Panc1 (cell line): ENCODE measurements around the gene ZFAND2B. TPM values are rescaled to one million over a fixed set of nuclear protein-coding genes. Genes with fewer than 3 reads are reported as not detected.

Experiments
- ATAC-seq: fragments of 200-7000 bp; cut with Tn5 transposase; 2 replicates; pipeline ENCODE4 v1.9.1; 2020; ENCODE audit warnings: mild to moderate bottlenecking, moderate library complexity
- BruUV-seq: library from RNA; stranded (reverse); fragments of 400-500 nt; replicated peaks from 2 replicates; lab custom pipeline; 2021; lab: Mats Ljungman, UMichigan
- CTCF ChIA-PET: fragments of 300-600 bp; sonication (Branson Sonifier 250); formaldehyde crosslinking; loops from one replicate; lab custom pipeline; 2022; ENCODE audit warnings: antibody characterized with exemption; lab: Charles Lee
- POLR2A ChIA-PET: fragments of 300-600 bp; sonication (Branson Sonifier 250); formaldehyde crosslinking; loops from one replicate; lab custom pipeline; 2022; ENCODE audit warnings: antibody characterized with exemption; lab: Charles Lee
- DNase-seq: peaks from one replicate; pipeline ENCODE4 v3.0.0-alpha.2; 2010; ENCODE audit warnings: low read depth, low spot score
- H3K27ac ChIP-seq: 2 replicates; pipeline ENCODE4 v1.5.1; 2011; ENCODE audit warnings: mild to moderate bottlenecking, low read length, inconsistent platforms
- H3K27me3 ChIP-seq: fragments of 200-500 bp; sonication (Bioruptor generic); 2 replicates; pipeline ENCODE4 v1.6.0; 2014; ENCODE audit warnings: low read length, inconsistent platforms; ENCODE audit not compliant: control insufficient read depth, insufficient read depth
- H3K36me3 ChIP-seq: fragments of 200-500 bp; sonication (Bioruptor generic); 2 replicates; pipeline ENCODE4 v1.5.1; 2014; ENCODE audit warnings: inconsistent platforms, mild to moderate bottlenecking, low read length, moderate library complexity; ENCODE audit not compliant: control insufficient read depth, insufficient read depth
- H3K4me1 ChIP-seq: 2 replicates; pipeline ENCODE4 v1.5.1; 2011; ENCODE audit warnings: inconsistent platforms, mild to moderate bottlenecking, low read length, moderate library complexity; ENCODE audit not compliant: control insufficient read depth, insufficient read depth
- H3K4me3 ChIP-seq, 2 experiments: 2 replicates each; pipeline ENCODE4 v1.5.1; 2011 to 2012; ENCODE audit warnings: low read depth in 2 of 2, low read length in 2 of 2, mild to moderate bottlenecking in 2 of 2, inconsistent platforms in 1 of 2, moderate library complexity in 1 of 2
- H3K9me3 ChIP-seq: fragments of 200-500 bp; sonication (Bioruptor generic); 2 replicates; pipeline ENCODE4 v1.5.1; 2014; ENCODE audit warnings: low read depth, mild to moderate bottlenecking, inconsistent platforms, low read length, moderate library complexity; ENCODE audit not compliant: control insufficient read depth, insufficient read depth
- CTCF ChIP-seq: fragments of 450-650 bp; IDR thresholded peaks from 2 replicates; pipeline ENCODE4 v1.5.1; 2017; ENCODE audit warnings: mild to moderate bottlenecking
- POLR2AphosphoS5 ChIP-seq: IDR thresholded peaks from 2 replicates; pipeline ENCODE4 v1.6.1; 2012; ENCODE audit warnings: mild to moderate bottlenecking, low read depth, low read length, moderate library complexity
- REST ChIP-seq, 2 experiments: IDR thresholded peaks; 2 replicates each; pipeline ENCODE4 v1.6.1; 2011 to 2012; ENCODE audit warnings: low read depth in 2 of 2, control low read depth in 1 of 2, low read length in 1 of 2, mild to moderate bottlenecking in 1 of 2, moderate library complexity in 1 of 2; ENCODE audit not compliant: insufficient read depth in 1 of 2
- SIN3A ChIP-seq: IDR thresholded peaks from 2 replicates; pipeline ENCODE4 v1.6.1; 2012; ENCODE audit warnings: low read depth, mild to moderate bottlenecking, low read length, moderate library complexity, borderline replicate concordance; ENCODE audit not compliant: insufficient read depth
- TCF7L2 ChIP-seq: IDR thresholded peaks from 2 replicates; pipeline ENCODE4 v1.6.1; 2011; ENCODE audit warnings: mild to moderate bottlenecking, low read depth, low read length, inconsistent platforms
- in situ Hi-C: cut with HindIII; loops from 2 replicates; pipeline ENCODE4 v1.10.0; 2016; ENCODE audit warnings: low sequenced_read_pairs, low pct_unique_long_range_greater_than_20kb
- intact Hi-C: fragments of 100-400 bp; cut with micrococcal nuclease; formaldehyde crosslinking; loops from one replicate; pipeline ENCODE4 v1.10.0; 2022; ENCODE audit not compliant: unreplicated experiment
- total RNA-seq: library from RNA; stranded (reverse); gene quantifications from one replicate; pipeline ENCODE4 v1.2.1, GENCODE V29; 2021; ENCODE audit not compliant: unreplicated experiment

The ZFAND2B gene
- total RNA-seq, 1 experiment from 2014 or later: 43.2 TPM

- Histone ChIP-seq H3K4me1 (peaks cover 19% of the 10 kb centered on the region), H3K27ac (no peak overlapping the region), H3K4me3 (no peak overlapping the region), H3K9me3 (no peaks in the 10 kb centered on the region), H3K27me3 (no peaks in the 10 kb centered on the region), H3K36me3 (no peaks in the 10 kb centered on the region; the same call in 1 of the 2 replicates)
- no peak for TF ChIP-seq SIN3A
- no peak for TF ChIP-seq CTCF
- no peak for TF ChIP-seq REST (IDR thresholded peaks at IDR 0.05; ENCODE audit: insufficient read depth in 1 of 2, low read depth in 2 of 2, low read length in 1 of 2)
- TF ChIP-seq POLR2AphosphoS5: no peak
- no peak for TF ChIP-seq TCF7L2
- in situ Hi-C loops: no loop called here
- TSS peak; percentile 56 for BruUV-seq
- POLR2A ChIA-PET: no interaction called here
- CTCF ChIA-PET: no interaction called here
- intact Hi-C loops: no loop called here
- ATAC-seq: no peak
- no peak for DNase-seq
These were observed 36.7 kb downstream of the ZFAND2B start for GRCh38 chr2:219243291-219243761.

DNA sequence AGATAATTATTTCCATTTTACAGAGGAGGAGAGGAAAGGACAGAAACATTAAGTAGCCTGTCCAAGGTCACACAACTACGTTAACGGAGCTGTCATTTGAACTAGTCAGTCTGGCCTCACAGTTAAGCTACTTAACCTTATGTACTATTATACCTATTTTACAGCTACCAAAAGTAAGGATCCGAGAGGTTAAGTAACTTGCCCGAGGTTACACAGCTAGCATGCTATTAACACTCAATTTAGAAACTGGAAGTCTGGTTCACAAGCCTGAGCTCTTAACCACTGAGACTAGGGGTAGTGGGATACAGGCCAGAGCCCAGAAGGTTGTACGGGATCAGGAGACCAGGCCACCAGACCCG, 38.2 kb downstream of the ZFAND2B start:
- in situ Hi-C loops (no loop called here), intact Hi-C loops (no loop called here)
- Histone ChIP-seq H3K27ac (peak overlapping the region; percentile 81), H3K4me1 (peaks cover 34% of the 10 kb centered on the region), H3K9me3 (no peaks in the 10 kb centered on the region), H3K27me3 (no peaks in the 10 kb centered on the region), H3K36me3 (no peaks in the 10 kb centered on the region; the same call in 1 of the 2 replicates), H3K4me3 (peak overlapping the region; percentile 84 to 94)
- ATAC-seq (no peak), DNase-seq (no peak)
- BruUV-seq: TSS peak; percentile 91
- ChIA-PET POLR2A (interaction anchor here (0.5 to 1.5 kb wide), 6 partner anchors 10 to 255 kb away, joined by 3 to 11 read pairs (median 4); partner anchors contain the start of genes ANKZF1, ATG9A and TUBA4A), CTCF (no interaction called here)
- TF ChIP-seq CTCF (no peak), SIN3A (no peak), TCF7L2 (no peak), REST (IDR thresholded peaks at IDR 0.05; ENCODE audit: insufficient read depth in 1 of 2, low read depth in 2 of 2, low read length in 1 of 2) (no peak)
